Type B pancreatic cell (in vitro differentiated cells): ENCODE results near the gene UTP25. TPM values are rescaled to one million over a fixed set of nuclear protein-coding genes. Genes with fewer than 3 reads are reported as not detected.
"Not testable (repeated sequence)": the region's sequence is repeated elsewhere in the genome, so short reads cannot be mapped to it uniquely, and the experiment has no call there.

Source experiments
- DNase-seq: peaks from one replicate; pipeline ENCODE4 v3.0.0; 2021; ENCODE audit warnings: mixed read lengths; ENCODE audit not compliant: unreplicated experiment; ENCODE audit errors: extremely low spot score
- H3K27ac Mint-ChIP-seq: 2 replicates; pipeline ENCODE4 v1.8.0; 2021; ENCODE audit warnings: mild to moderate bottlenecking, mixed read lengths
- H3K27me3 Mint-ChIP-seq: 2 replicates; pipeline ENCODE4 v1.8.0; 2021; ENCODE audit warnings: mixed read lengths
- H3K36me3 Mint-ChIP-seq: 2 replicates; pipeline ENCODE4 v1.8.0; 2021; ENCODE audit warnings: mixed read lengths
- H3K4me1 Mint-ChIP-seq: one replicate; pipeline ENCODE4 v1.8.0; 2021; ENCODE audit warnings: mixed read lengths; ENCODE audit not compliant: unreplicated experiment
- H3K4me3 Mint-ChIP-seq: 2 replicates; pipeline ENCODE4 v1.8.0; 2021; ENCODE audit warnings: mild to moderate bottlenecking, mixed read lengths
- H3K9me3 Mint-ChIP-seq: 2 replicates; pipeline ENCODE4 v1.8.0; 2021; ENCODE audit warnings: mixed read lengths
- CTCF ChIP-seq: fragments of 200-600 bp; sonication (generic); conservative IDR thresholded peaks from 2 replicates; pipeline ENCODE4 v1.5.0; 2021; ENCODE audit warnings: antibody characterized with exemption, mild to moderate bottlenecking
- total RNA-seq: library from RNA; stranded (reverse); gene quantifications from 2 replicates; pipeline ENCODE4 v1.2.1, GENCODE V29; 2021; ENCODE audit warnings: low replicate concordance

Gene UTP25
- total RNA-seq, 1 donor from 2014 or later, result 9.4 TPM

DNA sequence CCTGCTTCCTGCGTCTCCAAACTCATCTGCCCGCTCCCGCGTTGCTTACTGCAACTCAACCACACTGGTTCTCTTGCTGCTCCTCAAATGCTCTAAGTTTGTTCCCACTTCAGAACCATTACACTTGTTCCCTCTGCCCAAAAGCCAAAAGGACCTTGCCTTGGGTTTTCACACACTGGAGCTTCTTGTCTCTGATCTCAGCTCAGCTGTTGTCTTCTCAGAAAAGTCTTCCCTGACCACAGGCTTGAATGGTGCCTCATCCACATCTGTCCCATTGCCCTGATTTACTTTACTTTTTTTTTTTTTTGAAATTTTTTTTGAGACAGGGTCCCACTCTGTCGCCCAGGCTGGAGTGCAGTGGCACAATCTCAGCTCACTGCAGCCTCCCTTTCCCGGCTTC, 66.0 kb downstream of the UTP25 start:
- no peaks in the 10 kb centered on the region for H3K4me1 Mint-ChIP-seq

GRCh38 chr1:209895709-209896108, 67.9 kb downstream of the UTP25 start:
- H3K9me3 Mint-ChIP-seq, result no peaks in the 10 kb centered on the region
- H3K4me1 Mint-ChIP-seq, result no peaks in the 10 kb centered on the region
- no peak overlapping the region for H3K4me3 Mint-ChIP-seq
- DNase-seq, result no peak
- H3K36me3 Mint-ChIP-seq, result no peaks in the 10 kb centered on the region
- no peak overlapping the region for H3K27ac Mint-ChIP-seq
- no peak for TF ChIP-seq CTCF
- peaks cover 11% of the 10 kb centered on the region for H3K27me3 Mint-ChIP-seq

More for the DNA sequence above, 66.0 kb downstream of the UTP25 start:
- DNase-seq, result no peak
- no peak overlapping the region for H3K4me3 Mint-ChIP-seq
- no peak for TF ChIP-seq CTCF
- no peak overlapping the region for H3K27ac Mint-ChIP-seq
- peaks cover 11% of the 10 kb centered on the region for H3K27me3 Mint-ChIP-seq
- no peaks in the 10 kb centered on the region for H3K9me3 Mint-ChIP-seq
- H3K36me3 Mint-ChIP-seq, result no peaks in the 10 kb centered on the region

GRCh38 chr1:209896346-209896745, 68.6 kb downstream of the UTP25 start:
- Mint-ChIP-seq H3K27ac (no peak overlapping the region), H3K27me3 (peaks cover 11% of the 10 kb centered on the region), H3K4me1 (no peaks in the 10 kb centered on the region), H3K36me3 (no peaks in the 10 kb centered on the region), H3K9me3 (no peaks in the 10 kb centered on the region), H3K4me3 (no peak overlapping the region)
- no peak for DNase-seq
- TF ChIP-seq CTCF, result no peak

DNA sequence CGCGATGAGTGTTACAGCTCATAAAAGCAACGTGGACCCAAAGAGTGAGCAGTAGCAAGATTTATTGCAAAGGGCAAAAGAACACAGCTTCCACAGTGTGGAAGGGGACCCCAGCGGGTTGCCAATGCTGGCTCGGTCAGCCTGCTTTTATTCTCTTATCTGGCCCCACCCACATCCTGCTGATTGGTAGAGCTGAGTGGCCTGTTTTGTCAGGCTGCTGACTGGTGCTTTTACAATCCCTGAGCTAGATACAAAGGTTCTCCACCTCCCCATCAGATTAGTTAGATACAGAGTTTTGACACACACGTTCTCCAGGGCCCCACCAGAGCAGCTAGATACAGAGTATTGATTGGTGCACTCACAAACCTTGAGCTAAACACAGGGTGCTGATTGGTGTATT, 70.5 kb downstream of the UTP25 start:
- H3K4me3 Mint-ChIP-seq, H3K27ac Mint-ChIP-seq, DNase-seq, H3K4me1 Mint-ChIP-seq, H3K9me3 Mint-ChIP-seq, H3K36me3 Mint-ChIP-seq: not testable (repeated sequence)
- peaks cover 11% of the 10 kb centered on the region for H3K27me3 Mint-ChIP-seq

DNA sequence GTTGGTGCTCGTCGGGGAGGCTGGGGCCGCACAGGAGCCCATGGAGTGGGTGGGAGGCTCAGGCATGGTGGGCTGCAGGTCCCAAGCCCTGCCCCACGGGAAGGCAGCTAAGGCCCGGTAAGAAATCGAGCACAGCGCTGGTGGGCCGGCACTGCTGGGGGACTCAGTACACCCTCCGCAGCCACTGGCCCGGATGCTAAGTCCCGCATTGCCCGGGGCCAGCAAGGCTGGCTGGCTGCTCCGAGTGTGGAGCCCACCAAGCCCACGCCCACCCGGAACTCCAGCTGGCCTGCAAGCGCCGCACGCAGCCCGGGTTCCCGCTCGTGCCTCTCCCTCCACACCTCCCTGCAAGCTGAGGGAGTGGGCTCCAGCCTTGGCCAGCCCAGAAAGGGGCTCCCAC, 71.1 kb downstream of the UTP25 start:
- not testable (repeated sequence) for H3K4me1 Mint-ChIP-seq, DNase-seq, H3K4me3 Mint-ChIP-seq, H3K9me3 Mint-ChIP-seq, H3K27ac Mint-ChIP-seq, H3K36me3 Mint-ChIP-seq, H3K27me3 Mint-ChIP-seq

- Mint-ChIP-seq H3K4me3 (no peak overlapping the region), H3K27ac (no peak overlapping the region), H3K9me3 (no peaks in the 10 kb centered on the region), H3K4me1 (no peaks in the 10 kb centered on the region), H3K27me3 (peaks cover 8% of the 10 kb centered on the region), H3K36me3 (no peaks in the 10 kb centered on the region)
- DNase-seq, result no peak
- peak; percentile 41 for TF ChIP-seq CTCF
Observed at GRCh38 chr1:209899948-209900347, 72.2 kb downstream of the UTP25 start.

DNA sequence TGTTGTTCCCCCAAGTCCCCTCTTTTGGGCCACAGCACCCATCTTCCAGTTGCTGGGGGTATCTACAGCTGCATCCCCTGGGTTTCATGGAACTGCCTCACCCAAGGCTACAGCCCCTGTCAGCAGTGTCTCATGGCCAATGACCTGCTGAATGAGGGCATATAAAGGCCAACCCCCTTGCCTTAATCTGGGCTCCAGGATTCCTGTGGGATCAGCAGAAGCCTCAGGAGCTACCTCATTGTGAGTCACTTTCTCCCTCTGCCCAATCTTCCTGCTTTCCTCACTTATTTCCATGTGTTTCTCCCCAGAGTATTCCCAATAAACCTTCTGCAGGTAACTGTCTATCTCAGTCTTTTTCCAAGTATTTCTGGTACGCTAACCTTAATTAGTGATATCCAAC, 73.0 kb downstream of the UTP25 start:
- Mint-ChIP-seq H3K36me3 (no peaks in the 10 kb centered on the region), H3K9me3 (no peaks in the 10 kb centered on the region), H3K4me3 (no peak overlapping the region), H3K27ac (no peak overlapping the region), H3K4me1 (no peaks in the 10 kb centered on the region), H3K27me3 (peaks cover 8% of the 10 kb centered on the region)
- no peak for DNase-seq
- TF ChIP-seq CTCF, result no peak
